ENCODE measurements around the gene JMJD1C.
"Not testable (repeated sequence)": the region's sequence is repeated elsewhere in the genome, so short reads cannot be mapped to it uniquely, and the experiment has no call there.

JMJD1C gene

GRCh38 chr10:63192826-63193225, 273.0 kb downstream of the JMJD1C start:
- DNase-seq (ENCODE audit: low read depth in 2 of 3, low spot score in 1 of 3), result no peak

- no peak for DNase-seq (ENCODE audit: low read depth in 2 of 3, low spot score in 1 of 3)
Measured at GRCh38 chr10:63175534-63175933, 290.2 kb downstream of the JMJD1C start.

- DNase-seq (ENCODE audit: low read depth in 2 of 3, low spot score in 1 of 3), result no peak
Measured at GRCh38 chr10:63173468-63174232, 292.1 kb downstream of the JMJD1C start.

- no peak for DNase-seq (ENCODE audit: low read depth in 2 of 3, low spot score in 1 of 3)
Measured at GRCh38 chr10:63171926-63172325, 293.9 kb downstream of the JMJD1C start.

GRCh38 chr10:63171255-63171855, 294.4 kb downstream of the JMJD1C start:
- DNase-seq (ENCODE audit: low read depth in 2 of 3, low spot score in 1 of 3), result no peak

GRCh38 chr10:63169624-63170023, 296.2 kb downstream of the JMJD1C start:
- DNase-seq (ENCODE audit: low read depth in 2 of 3, low spot score in 1 of 3), result no peak

GRCh38 chr10:63168821-63169462, 296.8 kb downstream of the JMJD1C start:
- no peak for DNase-seq (ENCODE audit: low read depth in 2 of 3, low spot score in 1 of 3)

GRCh38 chr10:63166742-63167258, 299.0 kb downstream of the JMJD1C start:
- peak in 1 of 3 donors; percentile 37 for DNase-seq (ENCODE audit: low read depth in 2 of 3, low spot score in 1 of 3)

- DNase-seq (ENCODE audit: low read depth in 2 of 3, low spot score in 1 of 3), result no peak
Measured at GRCh38 chr10:63165249-63165648, 300.5 kb downstream of the JMJD1C start.

- no peak for DNase-seq (ENCODE audit: low read depth in 2 of 3, low spot score in 1 of 3)
Measured at GRCh38 chr10:63164166-63164623, 301.6 kb downstream of the JMJD1C start.

- DNase-seq (ENCODE audit: low read depth in 2 of 3, low spot score in 1 of 3), result no peak
Measured at GRCh38 chr10:63161592-63161991, 304.2 kb downstream of the JMJD1C start.

GRCh38 chr10:63157845-63158624, 307.7 kb downstream of the JMJD1C start:
- peak in 1 of 3 donors; percentile 46 for DNase-seq (ENCODE audit: low read depth in 2 of 3, low spot score in 1 of 3)

GRCh38 chr10:63156236-63156635, 309.5 kb downstream of the JMJD1C start:
- no peak for DNase-seq (ENCODE audit: low read depth in 2 of 3, low spot score in 1 of 3)

- no peak for DNase-seq (ENCODE audit: low read depth in 2 of 3, low spot score in 1 of 3)
Measured at GRCh38 chr10:63155388-63156020, 310.3 kb downstream of the JMJD1C start.

GRCh38 chr10:63154546-63155387, 311.0 kb downstream of the JMJD1C start:
- no peak for DNase-seq (ENCODE audit: low read depth in 2 of 3, low spot score in 1 of 3)

GRCh38 chr10:63153868-63154545, 311.8 kb downstream of the JMJD1C start:
- not testable (repeated sequence) for DNase-seq (ENCODE audit: low read depth in 2 of 3, low spot score in 1 of 3)

- DNase-seq (ENCODE audit: low read depth in 2 of 3, low spot score in 1 of 3), result no peak
Measured at GRCh38 chr10:63150745-63151144, 315.0 kb downstream of the JMJD1C start.

- no peak for DNase-seq (ENCODE audit: low read depth in 2 of 3, low spot score in 1 of 3)
Measured at GRCh38 chr10:63146503-63146902, 319.3 kb downstream of the JMJD1C start.

- DNase-seq (ENCODE audit: low read depth in 2 of 3, low spot score in 1 of 3), result no peak
Measured at GRCh38 chr10:63145782-63146181, 320.0 kb downstream of the JMJD1C start.
